ENCODE data around the gene MRGPRE.

The MRGPRE gene

GRCh38 chr11:3213659-3214419 is 18.4 kb downstream of the MRGPRE start:
- DNase-seq, result no peak

- no peak for DNase-seq
Observed at GRCh38 chr11:3208272-3208671, 23.9 kb downstream of the MRGPRE start.

GRCh38 chr11:3207526-3208189 is 24.6 kb downstream of the MRGPRE start:
- no peak for DNase-seq

GRCh38 chr11:3206922-3207204 is 25.4 kb downstream of the MRGPRE start:
- DNase-seq, result no peak

GRCh38 chr11:3206156-3206921 is 25.9 kb downstream of the MRGPRE start:
- DNase-seq, result no peak

GRCh38 chr11:3205261-3206155 is 26.7 kb downstream of the MRGPRE start:
- no peak for DNase-seq

GRCh38 chr11:3204141-3205015 is 27.8 kb downstream of the MRGPRE start:
- DNase-seq, result no peak

- DNase-seq, result no peak
Observed at GRCh38 chr11:3203221-3204043, 28.8 kb downstream of the MRGPRE start.

GRCh38 chr11:3202759-3203158 is 29.5 kb downstream of the MRGPRE start:
- DNase-seq, result no peak

- no peak for DNase-seq
Observed at GRCh38 chr11:3202305-3202704, 29.9 kb downstream of the MRGPRE start.

- no peak for DNase-seq
Observed at GRCh38 chr11:3201677-3202181, 30.5 kb downstream of the MRGPRE start.

GRCh38 chr11:3201112-3201581 is 31.1 kb downstream of the MRGPRE start:
- DNase-seq, result no peak

GRCh38 chr11:3200388-3201111 is 31.7 kb downstream of the MRGPRE start:
- DNase-seq, result no peak

GRCh38 chr11:3199537-3200295 is 32.5 kb downstream of the MRGPRE start:
- no peak for DNase-seq

- no peak for DNase-seq
Observed at GRCh38 chr11:3198815-3199214, 33.4 kb downstream of the MRGPRE start.

- no peak for DNase-seq
Observed at GRCh38 chr11:3197878-3198528, 34.2 kb downstream of the MRGPRE start.

GRCh38 chr11:3197044-3197695 is 35.0 kb downstream of the MRGPRE start:
- no peak for DNase-seq
